CD14-positive monocyte (primary cell): ENCODE results near the gene GATA3. TPM values are rescaled to one million over a fixed set of nuclear protein-coding genes. Genes with fewer than 3 reads are reported as not detected.

Experiments used
- DNase-seq, 3 donors: peaks; one replicate each; pipeline ENCODE4 v3.0.0-alpha.2; 2011 to 2022
- H2AFZ ChIP-seq: 2 replicates; pipeline ENCODE4 v1.6.0; 2012; ENCODE audit warnings: mild to moderate bottlenecking, low read depth, low read length, inconsistent platforms; ENCODE audit not compliant: insufficient read depth, poor library complexity, severe bottlenecking
- H3K27ac ChIP-seq, 2 donors: 1 replicate in 1 of 2; 2 replicates in 1 of 2; pipeline ENCODE4 v1.5.1; 2012 to 2013; ENCODE audit warnings: low read length in 2 of 2, control low read depth in 1 of 2, inconsistent platforms in 1 of 2, low read depth in 1 of 2, mild to moderate bottlenecking in 1 of 2
- H3K27me3 ChIP-seq, 2 donors: one replicate each; pipeline versions ENCODE4 v1.6.0 to v1.6.1; 2011 to 2013; ENCODE audit warnings: low read length in 2 of 2; ENCODE audit not compliant: control insufficient read depth in 2 of 2, insufficient read depth in 2 of 2
- H3K36me3 ChIP-seq, 2 donors: replicated peaks in 1 of 2; 1 replicate in 1 of 2; 2 replicates in 1 of 2; pipeline versions ENCODE4 v1.5.1 to v1.6.1; 2012 to 2013; ENCODE audit warnings: low read length in 2 of 2, control low read depth in 1 of 2, inconsistent platforms in 1 of 2, mild to moderate bottlenecking in 1 of 2; ENCODE audit not compliant: insufficient read depth in 2 of 2, control insufficient read depth in 1 of 2
- H3K4me1 ChIP-seq, 2 donors: 1 replicate in 1 of 2; 2 replicates in 1 of 2; pipeline versions ENCODE4 v1.5.1 to v1.6.1; 2012 to 2013; ENCODE audit warnings: low read length in 2 of 2, control low read depth in 1 of 2, inconsistent platforms in 1 of 2, mild to moderate bottlenecking in 1 of 2, moderate library complexity in 1 of 2; ENCODE audit not compliant: insufficient read depth in 2 of 2, control insufficient read depth in 1 of 2
- H3K4me2 ChIP-seq: replicated peaks from 2 replicates; pipeline ENCODE3; 2012; ENCODE audit warnings: low read length, moderate library complexity, mild to moderate bottlenecking; ENCODE audit not compliant: poor library complexity, severe bottlenecking; ENCODE audit errors: extremely low read depth
- H3K4me3 ChIP-seq, 3 experiments: fragments of 200-600 bp in 1 of 3; sonication (generic) in 1 of 3; replicated peaks in 1 of 3; 1 replicate in 2 of 3; 2 replicates in 1 of 3; pipeline ENCODE4 v1.5.1; 2011 to 2013; ENCODE audit warnings: low read length in 3 of 3, mild to moderate bottlenecking in 3 of 3, control low read depth in 2 of 3, low read depth in 2 of 3, inconsistent platforms in 1 of 3, moderate library complexity in 1 of 3
- H3K79me2 ChIP-seq: 2 replicates; pipeline ENCODE4 v1.6.0; 2012; ENCODE audit warnings: mild to moderate bottlenecking, control low read depth, inconsistent platforms, low read length, moderate library complexity; ENCODE audit not compliant: insufficient read depth
- H3K9ac ChIP-seq: 2 replicates; pipeline ENCODE4 v1.6.0; 2017; ENCODE audit warnings: low read length, mild to moderate bottlenecking; ENCODE audit not compliant: insufficient read depth, poor library complexity, severe bottlenecking
- H3K9me3 ChIP-seq, 2 donors: replicated peaks in 1 of 2; 1 replicate in 1 of 2; 2 replicates in 1 of 2; pipeline versions ENCODE4 v1.5.1 to v1.6.1; 2012 to 2013; ENCODE audit warnings: low read length in 2 of 2, control low read depth in 1 of 2; ENCODE audit not compliant: control insufficient read depth in 1 of 2, insufficient read depth in 1 of 2
- H4K20me1 ChIP-seq: 2 replicates; pipeline ENCODE4 v1.6.0; 2012; ENCODE audit warnings: mild to moderate bottlenecking, low read length, control low read depth, moderate library complexity; ENCODE audit not compliant: insufficient read depth
- H3K27ac Mint-ChIP-seq, 7 donors: one replicate each; pipeline ENCODE4 v1.8.0; 2020; ENCODE audit warnings: mild to moderate bottlenecking in 7 of 7, mixed read lengths in 7 of 7, moderate library complexity in 6 of 7, inconsistent platforms in 2 of 7
- H3K27me3 Mint-ChIP-seq, 3 donors: one replicate each; pipeline ENCODE4 v1.8.0; 2021 to 2022; ENCODE audit warnings: low read depth in 3 of 3, mild to moderate bottlenecking in 3 of 3, mixed read lengths in 3 of 3, moderate library complexity in 3 of 3, inconsistent platforms in 1 of 3
- H3K36me3 Mint-ChIP-seq, 2 donors: one replicate each; pipeline ENCODE4 v1.8.0; 2020; ENCODE audit warnings: mixed read lengths in 2 of 2, inconsistent platforms in 1 of 2, mild to moderate bottlenecking in 1 of 2
- H3K4me1 Mint-ChIP-seq: one replicate; pipeline ENCODE4 v1.8.0; 2020; ENCODE audit warnings: mild to moderate bottlenecking, mixed read lengths
- H3K4me3 Mint-ChIP-seq, 2 donors: one replicate each; pipeline ENCODE4 v1.8.0; 2020; ENCODE audit warnings: mild to moderate bottlenecking in 2 of 2, mixed read lengths in 2 of 2, moderate library complexity in 1 of 2
- H3K9me3 Mint-ChIP-seq, 7 donors: one replicate each; pipeline ENCODE4 v1.8.0; 2020 to 2022; ENCODE audit warnings: mixed read lengths in 7 of 7, mild to moderate bottlenecking in 6 of 7, moderate library complexity in 6 of 7, inconsistent platforms in 2 of 7
- WGBS: methylation state at CpG from one replicate; pipeline ENCODE4 v1.1.5; 2013; ENCODE audit warnings: missing lambda C conversion rate; ENCODE audit not compliant: insufficient coverage; 5-methylcytosine and 5-hydroxymethylcytosine counted together
- intact Hi-C, 2 donors: fragments of 100-400 bp; cut with micrococcal nuclease; formaldehyde crosslinking; loops; one replicate each; pipeline versions ENCODE4 v1.15.0 to v1.15.1; 2023
- polyA plus RNA-seq, 3 donors: library from polyadenylated mRNA; depleted of rRNA in 1 of 3; unstranded in 2 of 3; stranded (reverse) in 1 of 3; fragments of 300-500 nt in 2 of 3; fragments of >200 nt in 1 of 3; fragmentation: Illumina TruSeq in 2 of 3; gene quantifications; 1 replicate in 2 of 3; 2 replicates in 1 of 3; pipeline ENCODE4 v1.2.3, GENCODE V29; 2012 to 2021
- TF ChIP-seq, protein P1 (sequence below): fragments of 200-600 bp; IDR thresholded peaks from one replicate; pipeline ENCODE4 v1.8.0; 2022; ENCODE audit warnings: antibody characterized with exemption, mild to moderate bottlenecking

The GATA3 gene
- polyA plus RNA-seq, 3 donors, result 0.07 to 0.08 TPM; not detected in 1

DNA sequence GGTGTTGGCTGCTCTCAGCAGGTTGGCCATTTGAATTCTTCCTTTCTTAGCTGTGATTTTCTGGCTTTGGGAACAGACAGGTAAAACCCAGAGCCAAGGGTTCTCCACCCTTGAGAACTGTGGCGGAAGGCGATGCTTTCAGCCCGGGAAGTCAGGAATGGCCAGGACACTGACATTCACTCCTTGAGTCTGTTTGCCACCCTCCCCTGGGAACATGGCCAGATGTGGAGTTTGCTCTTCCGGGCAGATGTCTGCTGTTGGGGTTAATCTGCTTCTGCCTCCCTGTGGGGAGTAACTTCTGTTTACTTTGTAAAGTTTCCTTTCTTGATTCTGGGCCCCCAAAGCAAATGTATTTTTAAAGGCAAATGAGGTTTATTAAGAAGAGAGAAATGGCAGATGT is 17.7 kb downstream of the GATA3 start:
- Histone ChIP-seq H3K9ac (no peak overlapping the region), H3K27me3 (peaks cover 0 to under 1% of the 10 kb centered on the region in 2 donors), H4K20me1 (no peaks in the 10 kb centered on the region), H3K79me2 (no peaks in the 10 kb centered on the region), H3K9me3 (no peaks in the 10 kb centered on the region), H3K4me3 (no peak overlapping the region), H2AFZ (no peak overlapping the region), H3K36me3 (no peaks in the 10 kb centered on the region), H3K4me1 (no peaks in the 10 kb centered on the region), H3K27ac (no peak overlapping the region), H3K4me2 (no peak overlapping the region)
- no peak overlapping the region for H3K27ac Mint-ChIP-seq
- no peak overlapping the region for H3K4me3 Mint-ChIP-seq
- no peak for DNase-seq
- peaks cover 9 to 27% (median 12%) of the 10 kb centered on the region in 3 donors for H3K27me3 Mint-ChIP-seq
- no peaks in the 10 kb centered on the region for H3K4me1 Mint-ChIP-seq
- no peaks in the 10 kb centered on the region for H3K36me3 Mint-ChIP-seq
- peaks cover 0 to 6% (median 0%) of the 10 kb centered on the region in 7 donors for H3K9me3 Mint-ChIP-seq
- intact Hi-C loops, result no loop called here
- TF ChIP-seq, protein P1, sequence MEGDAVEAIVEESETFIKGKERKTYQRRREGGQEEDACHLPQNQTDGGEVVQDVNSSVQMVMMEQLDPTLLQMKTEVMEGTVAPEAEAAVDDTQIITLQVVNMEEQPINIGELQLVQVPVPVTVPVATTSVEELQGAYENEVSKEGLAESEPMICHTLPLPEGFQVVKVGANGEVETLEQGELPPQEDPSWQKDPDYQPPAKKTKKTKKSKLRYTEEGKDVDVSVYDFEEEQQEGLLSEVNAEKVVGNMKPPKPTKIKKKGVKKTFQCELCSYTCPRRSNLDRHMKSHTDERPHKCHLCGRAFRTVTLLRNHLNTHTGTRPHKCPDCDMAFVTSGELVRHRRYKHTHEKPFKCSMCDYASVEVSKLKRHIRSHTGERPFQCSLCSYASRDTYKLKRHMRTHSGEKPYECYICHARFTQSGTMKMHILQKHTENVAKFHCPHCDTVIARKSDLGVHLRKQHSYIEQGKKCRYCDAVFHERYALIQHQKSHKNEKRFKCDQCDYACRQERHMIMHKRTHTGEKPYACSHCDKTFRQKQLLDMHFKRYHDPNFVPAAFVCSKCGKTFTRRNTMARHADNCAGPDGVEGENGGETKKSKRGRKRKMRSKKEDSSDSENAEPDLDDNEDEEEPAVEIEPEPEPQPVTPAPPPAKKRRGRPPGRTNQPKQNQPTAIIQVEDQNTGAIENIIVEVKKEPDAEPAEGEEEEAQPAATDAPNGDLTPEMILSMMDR, result no peak
- WGBS, result 94% methylated on average over 3 of the region's 4 CpGs

DNA sequence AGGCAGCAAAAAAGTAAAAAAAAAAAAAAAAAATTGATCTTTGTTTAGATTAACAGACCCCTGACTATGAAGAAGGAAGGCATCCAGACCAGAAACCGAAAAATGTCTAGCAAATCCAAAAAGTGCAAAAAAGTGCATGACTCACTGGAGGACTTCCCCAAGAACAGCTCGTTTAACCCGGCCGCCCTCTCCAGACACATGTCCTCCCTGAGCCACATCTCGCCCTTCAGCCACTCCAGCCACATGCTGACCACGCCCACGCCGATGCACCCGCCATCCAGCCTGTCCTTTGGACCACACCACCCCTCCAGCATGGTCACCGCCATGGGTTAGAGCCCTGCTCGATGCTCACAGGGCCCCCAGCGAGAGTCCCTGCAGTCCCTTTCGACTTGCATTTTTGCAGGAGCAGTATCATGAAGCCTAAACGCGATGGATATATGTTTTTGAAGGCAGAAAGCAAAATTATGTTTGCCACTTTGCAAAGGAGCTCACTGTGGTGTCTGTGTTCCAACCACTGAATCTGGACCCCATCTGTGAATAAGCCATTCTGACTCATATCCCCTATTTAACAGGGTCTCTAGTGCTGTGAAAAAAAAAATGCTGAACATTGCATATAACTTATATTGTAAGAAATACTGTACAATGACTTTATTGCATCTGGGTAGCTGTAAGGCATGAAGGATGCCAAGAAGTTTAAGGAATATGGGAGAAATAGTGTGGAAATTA is 19.4 kb downstream of the GATA3 start:
- intact Hi-C loops, result no loop called here
- H3K4me1 Mint-ChIP-seq, result no peaks in the 10 kb centered on the region
- no peaks in the 10 kb centered on the region for H3K36me3 Mint-ChIP-seq

More for the DNA sequence above, 19.4 kb downstream of the GATA3 start:
- Mint-ChIP-seq H3K27ac (no peak overlapping the region), H3K27me3 (peaks cover 9 to 22% (median 11%) of the 10 kb centered on the region in 3 donors), H3K9me3 (peaks cover 0 to 3% (median 0%) of the 10 kb centered on the region in 7 donors), H3K4me3 (no peak overlapping the region)
- H2AFZ ChIP-seq, result no peak overlapping the region
- H4K20me1 ChIP-seq, result no peaks in the 10 kb centered on the region
- no peaks in the 10 kb centered on the region for H3K9me3 ChIP-seq
- H3K4me1 ChIP-seq, result no peaks in the 10 kb centered on the region
- 73% methylated on average over 9 of the region's 15 CpGs for WGBS
- TF ChIP-seq, protein P1, result no peak
- no peaks in the 10 kb centered on the region for H3K36me3 ChIP-seq
- no peaks in the 10 kb centered on the region for H3K79me2 ChIP-seq
- no peak overlapping the region for H3K4me2 ChIP-seq
- no peak overlapping the region for H3K4me3 ChIP-seq
- H3K27ac ChIP-seq, result no peak overlapping the region
- H3K27me3 ChIP-seq, result no peaks in the 10 kb centered on the region
- no peak overlapping the region for H3K9ac ChIP-seq
- no peak for DNase-seq
